ENCODE results near the gene PTPN14. TPM values are rescaled to one million over a fixed set of nuclear protein-coding genes. Genes with fewer than 3 reads are reported as not detected.
A peak's percentile ranks its signal among the peaks of the same experiment; 100 is the strongest.

The PTPN14 gene
- total RNA-seq, 5 donors from 2014 or later (not counting 1 experiment from before 2014, with no cell fraction given): 0.02 to 0.36 (median 0.29) TPM

DNA sequence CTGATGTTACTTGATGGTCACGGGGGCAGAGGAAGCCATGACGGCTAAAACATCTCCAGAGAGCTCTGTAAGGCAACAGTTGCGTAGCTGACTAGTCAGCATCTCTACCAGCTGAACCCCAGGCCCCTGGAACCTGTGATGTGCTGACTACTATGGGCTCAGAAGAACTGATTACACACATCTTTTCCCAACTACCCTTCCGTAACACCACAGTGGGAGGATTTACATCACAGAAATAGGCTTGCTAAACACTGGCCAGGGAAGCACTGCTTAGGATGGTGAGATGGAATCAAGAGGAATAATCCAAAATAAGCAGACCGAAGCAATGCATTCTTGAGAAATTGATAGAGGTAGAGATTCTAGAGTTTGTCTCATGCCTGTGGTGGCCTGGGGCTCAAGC is 148.0 kb downstream of the PTPN14 start:
- CTCF ChIA-PET: no interaction called here
- H3K4me3 Mint-ChIP-seq: no peak overlapping the region
- H3K9me3 Mint-ChIP-seq: no peaks in the 10 kb centered on the region
- POLR2A ChIA-PET: no interaction called here
- H3K27me3 Mint-ChIP-seq: peaks cover 0 to 5% of the 10 kb centered on the region in 2 donors
- no peaks in the 10 kb centered on the region for H3K36me3 Mint-ChIP-seq
- no peaks in the 10 kb centered on the region for H3K36me3 ChIP-seq (ENCODE audit: control insufficient read depth in 2 of 2, extremely low read depth in 1 of 2, insufficient read depth in 1 of 2, low read length in 1 of 2)
- peaks cover 0 to 11% (median 3%) of the 10 kb centered on the region in 3 donors for H3K4me1 Mint-ChIP-seq
- DNase-seq: no peak
- 51% methylated on average over 4 of the region's 5 CpGs for WGBS (ENCODE audit: insufficient coverage)
- no peaks in the 10 kb centered on the region for H3K4me1 ChIP-seq (ENCODE audit: control insufficient read depth in 1 of 2, extremely low read depth in 1 of 2, insufficient read depth in 2 of 2, low read length in 2 of 2)
- no peak for ATAC-seq (replicated peaks in 1 of 4)
- H3K4me3 ChIP-seq (ENCODE audit: control insufficient read depth in 1 of 2, extremely low read depth in 1 of 2, low read length in 1 of 2): no peak overlapping the region
- no peaks in the 10 kb centered on the region for H3K27me3 ChIP-seq (replicated peaks in 1 of 2; ENCODE audit: control insufficient read depth in 2 of 2, extremely low read depth in 1 of 2, insufficient read depth in 2 of 2, low read length in 1 of 2)
- no peaks in the 10 kb centered on the region for H3K9me3 ChIP-seq
- H3K27ac Mint-ChIP-seq: no peak overlapping the region
- no peak overlapping the region for H3K27ac ChIP-seq (ENCODE audit: low read length)

GRCh38 chr1:214402613-214403083 is 148.8 kb downstream of the PTPN14 start:
- H3K4me1 ChIP-seq (ENCODE audit: control insufficient read depth in 1 of 2, extremely low read depth in 1 of 2, insufficient read depth in 2 of 2, low read length in 2 of 2): no peaks in the 10 kb centered on the region
- H3K4me1 Mint-ChIP-seq: peaks cover 0 to 15% (median 3%) of the 10 kb centered on the region in 3 donors

GRCh38 chr1:214401666-214402065 is 149.7 kb downstream of the PTPN14 start:
- Histone ChIP-seq H3K27ac (ENCODE audit: low read length) (no peak overlapping the region), H3K36me3 (ENCODE audit: control insufficient read depth in 2 of 2, extremely low read depth in 1 of 2, insufficient read depth in 1 of 2, low read length in 1 of 2) (no peaks in the 10 kb centered on the region), H3K4me1 (ENCODE audit: control insufficient read depth in 1 of 2, extremely low read depth in 1 of 2, insufficient read depth in 2 of 2, low read length in 2 of 2) (no peaks in the 10 kb centered on the region), H3K9me3 (no peaks in the 10 kb centered on the region), H3K27me3 (replicated peaks in 1 of 2; ENCODE audit: control insufficient read depth in 2 of 2, extremely low read depth in 1 of 2, insufficient read depth in 2 of 2, low read length in 1 of 2) (no peaks in the 10 kb centered on the region), H3K4me3 (ENCODE audit: control insufficient read depth in 1 of 2, extremely low read depth in 1 of 2, low read length in 1 of 2) (no peak overlapping the region)
- no peak for DNase-seq
- CTCF ChIA-PET: no interaction called here
- H3K9me3 Mint-ChIP-seq: no peaks in the 10 kb centered on the region
- no peak overlapping the region for H3K27ac Mint-ChIP-seq
- POLR2A ChIA-PET: no interaction called here
- no peak for ATAC-seq (replicated peaks in 1 of 4)
- WGBS (ENCODE audit: insufficient coverage): no CpG with 5 or more reads among the region's 3 CpGs
- no peaks in the 10 kb centered on the region for H3K36me3 Mint-ChIP-seq
- peaks cover 0 to 5% of the 10 kb centered on the region in 2 donors for H3K27me3 Mint-ChIP-seq
- H3K4me3 Mint-ChIP-seq: no peak overlapping the region
- H3K4me1 Mint-ChIP-seq: peaks cover 5 to 23% (median 8%) of the 10 kb centered on the region in 3 donors

More at GRCh38 chr1:214402613-214403083, 148.8 kb downstream of the PTPN14 start:
- 82% methylated on average over 3 of the region's 3 CpGs for WGBS (ENCODE audit: insufficient coverage)
- Mint-ChIP-seq H3K9me3 (no peaks in the 10 kb centered on the region), H3K27me3 (peaks cover 0 to 5% of the 10 kb centered on the region in 2 donors), H3K36me3 (no peaks in the 10 kb centered on the region), H3K4me3 (no peak overlapping the region), H3K27ac (no peak overlapping the region)
- Histone ChIP-seq H3K36me3 (ENCODE audit: control insufficient read depth in 2 of 2, extremely low read depth in 1 of 2, insufficient read depth in 1 of 2, low read length in 1 of 2) (no peaks in the 10 kb centered on the region), H3K9me3 (no peaks in the 10 kb centered on the region), H3K27ac (ENCODE audit: low read length) (no peak overlapping the region), H3K4me3 (ENCODE audit: control insufficient read depth in 1 of 2, extremely low read depth in 1 of 2, low read length in 1 of 2) (no peak overlapping the region), H3K27me3 (replicated peaks in 1 of 2; ENCODE audit: control insufficient read depth in 2 of 2, extremely low read depth in 1 of 2, insufficient read depth in 2 of 2, low read length in 1 of 2) (no peaks in the 10 kb centered on the region)
- DNase-seq: no peak
- no peak for ATAC-seq (replicated peaks in 1 of 4)
- POLR2A ChIA-PET: interaction anchor here in 1 of 2 donors (0.6 kb wide), 1 partner anchor 1078 kb away, joined by 8 read pairs; no protein-coding TSS in a partner anchor
- CTCF ChIA-PET: interaction anchor here in 1 of 2 donors (0.7 kb wide), 1 partner anchor 1068 kb away, joined by 3 read pairs; no protein-coding TSS in a partner anchor

DNA sequence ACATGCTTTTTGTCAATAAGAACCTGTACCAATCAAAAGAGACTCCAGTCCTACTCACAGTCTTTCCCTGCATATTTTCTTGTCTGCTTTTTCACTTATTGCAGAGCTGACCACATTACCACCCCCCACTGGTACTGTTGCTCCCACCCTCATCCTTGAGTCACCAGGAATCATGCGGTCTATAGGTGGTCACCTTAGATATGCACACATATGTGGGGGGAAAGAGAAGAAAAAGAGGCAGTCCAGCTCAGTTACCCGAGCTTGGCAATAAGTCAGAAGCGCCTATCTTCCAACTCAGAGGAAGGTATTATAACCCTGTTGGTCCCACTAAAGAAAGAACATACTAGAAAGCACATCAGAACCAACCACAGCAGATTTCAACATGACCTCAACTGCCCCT is 151.3 kb downstream of the PTPN14 start:
- no peak overlapping the region for H3K27ac Mint-ChIP-seq
- ChIA-PET POLR2A (no interaction called here), CTCF (no interaction called here)
- H3K4me1 ChIP-seq (ENCODE audit: control insufficient read depth in 1 of 2, extremely low read depth in 1 of 2, insufficient read depth in 2 of 2, low read length in 2 of 2): no peaks in the 10 kb centered on the region
- no peak for ATAC-seq (replicated peaks in 1 of 4)
- no peak overlapping the region for H3K27ac ChIP-seq (ENCODE audit: low read length)
- H3K4me3 Mint-ChIP-seq: no peak overlapping the region
- H3K4me3 ChIP-seq (ENCODE audit: control insufficient read depth in 1 of 2, extremely low read depth in 1 of 2, low read length in 1 of 2): no peak overlapping the region
- no peaks in the 10 kb centered on the region for H3K9me3 ChIP-seq
- H3K4me1 Mint-ChIP-seq: peaks cover 9 to 33% (median 11%) of the 10 kb centered on the region in 3 donors
- H3K27me3 ChIP-seq (replicated peaks in 1 of 2; ENCODE audit: control insufficient read depth in 2 of 2, extremely low read depth in 1 of 2, insufficient read depth in 2 of 2, low read length in 1 of 2): no peaks in the 10 kb centered on the region
- no peaks in the 10 kb centered on the region for H3K36me3 ChIP-seq (ENCODE audit: control insufficient read depth in 2 of 2, extremely low read depth in 1 of 2, insufficient read depth in 1 of 2, low read length in 1 of 2)
- peaks cover 0 to 4% of the 10 kb centered on the region in 2 donors for H3K27me3 Mint-ChIP-seq
- WGBS (ENCODE audit: insufficient coverage): 80% methylated on average over 2 of the region's 3 CpGs
- H3K36me3 Mint-ChIP-seq: no peaks in the 10 kb centered on the region
- DNase-seq: no peak
- no peaks in the 10 kb centered on the region for H3K9me3 Mint-ChIP-seq

GRCh38 chr1:214398490-214398889 is 152.9 kb downstream of the PTPN14 start:
- ChIA-PET CTCF (no interaction called here), POLR2A (interaction anchor here in 1 of 2 donors (0.6 kb wide), 1 partner anchor 52 kb away, joined by 5 read pairs; no protein-coding TSS in a partner anchor)
- Mint-ChIP-seq H3K27me3 (no peaks in the 10 kb centered on the region), H3K27ac (no peak overlapping the region), H3K4me3 (no peak overlapping the region), H3K9me3 (no peaks in the 10 kb centered on the region), H3K36me3 (no peaks in the 10 kb centered on the region), H3K4me1 (peaks cover 9 to 33% (median 11%) of the 10 kb centered on the region in 3 donors)
- no peaks in the 10 kb centered on the region for H3K9me3 ChIP-seq
- DNase-seq (no peak), ATAC-seq (replicated peaks in 1 of 4) (no peak)
- no peaks in the 10 kb centered on the region for H3K4me1 ChIP-seq (ENCODE audit: control insufficient read depth in 1 of 2, extremely low read depth in 1 of 2, insufficient read depth in 2 of 2, low read length in 2 of 2)
- no peak overlapping the region for H3K27ac ChIP-seq (ENCODE audit: low read length)
- H3K27me3 ChIP-seq (replicated peaks in 1 of 2; ENCODE audit: control insufficient read depth in 2 of 2, extremely low read depth in 1 of 2, insufficient read depth in 2 of 2, low read length in 1 of 2): no peaks in the 10 kb centered on the region
- H3K36me3 ChIP-seq (ENCODE audit: control insufficient read depth in 2 of 2, extremely low read depth in 1 of 2, insufficient read depth in 1 of 2, low read length in 1 of 2): no peaks in the 10 kb centered on the region
- H3K4me3 ChIP-seq (ENCODE audit: control insufficient read depth in 1 of 2, extremely low read depth in 1 of 2, low read length in 1 of 2): no peak overlapping the region
- WGBS (ENCODE audit: insufficient coverage): no CpG with 5 or more reads among the region's 6 CpGs

- H3K4me3 ChIP-seq (ENCODE audit: control insufficient read depth in 1 of 2, extremely low read depth in 1 of 2, low read length in 1 of 2): no peak overlapping the region
- ChIA-PET POLR2A (no interaction called here), CTCF (no interaction called here)
- Mint-ChIP-seq H3K27ac (no peak overlapping the region), H3K4me1 (peaks cover 9 to 33% (median 11%) of the 10 kb centered on the region in 3 donors), H3K27me3 (no peaks in the 10 kb centered on the region), H3K9me3 (no peaks in the 10 kb centered on the region), H3K36me3 (no peaks in the 10 kb centered on the region), H3K4me3 (no peak overlapping the region)
- ATAC-seq (replicated peaks in 1 of 4) (no peak), DNase-seq (no peak)
- no peaks in the 10 kb centered on the region for H3K27me3 ChIP-seq (replicated peaks in 1 of 2; ENCODE audit: control insufficient read depth in 2 of 2, extremely low read depth in 1 of 2, insufficient read depth in 2 of 2, low read length in 1 of 2)
- no peaks in the 10 kb centered on the region for H3K4me1 ChIP-seq (ENCODE audit: control insufficient read depth in 1 of 2, extremely low read depth in 1 of 2, insufficient read depth in 2 of 2, low read length in 2 of 2)
- H3K27ac ChIP-seq (ENCODE audit: low read length): no peak overlapping the region
- H3K9me3 ChIP-seq: no peaks in the 10 kb centered on the region
- H3K36me3 ChIP-seq (ENCODE audit: control insufficient read depth in 2 of 2, extremely low read depth in 1 of 2, insufficient read depth in 1 of 2, low read length in 1 of 2): no peaks in the 10 kb centered on the region
- no CpG with 5 or more reads among the region's 2 CpGs for WGBS (ENCODE audit: insufficient coverage)
These were observed 153.9 kb downstream of the PTPN14 start for GRCh38 chr1:214397497-214397896.

DNA sequence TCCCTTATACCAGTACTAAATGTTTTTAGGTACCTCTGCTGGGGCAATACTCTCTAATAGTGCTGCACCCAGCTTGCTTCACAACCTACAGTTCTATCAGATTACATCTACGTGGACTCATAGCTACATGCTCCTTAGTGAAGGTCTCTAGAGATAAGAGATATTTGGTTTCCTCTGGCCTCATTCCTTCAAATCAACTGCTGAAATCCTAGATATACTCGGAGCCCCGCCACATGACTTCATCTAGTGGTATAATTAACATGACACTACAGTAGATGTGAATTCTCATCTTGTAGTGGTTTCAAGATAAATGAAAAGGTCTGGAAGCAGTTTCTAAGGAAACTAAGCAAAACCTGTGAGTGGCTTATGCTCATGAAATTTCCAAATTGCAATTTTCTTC is 155.1 kb downstream of the PTPN14 start:
- H3K4me3 Mint-ChIP-seq: peak overlapping the region in 1 of 3 donors; percentile 24
- no peaks in the 10 kb centered on the region for H3K4me1 ChIP-seq (ENCODE audit: control insufficient read depth in 1 of 2, extremely low read depth in 1 of 2, insufficient read depth in 2 of 2, low read length in 2 of 2)
- no peak overlapping the region for H3K27ac ChIP-seq (ENCODE audit: low read length)
- no peaks in the 10 kb centered on the region for H3K27me3 Mint-ChIP-seq
- ChIA-PET CTCF (no interaction called here), POLR2A (no interaction called here)
- H3K27ac Mint-ChIP-seq: no peak overlapping the region
- no peaks in the 10 kb centered on the region for H3K27me3 ChIP-seq (replicated peaks in 1 of 2; ENCODE audit: control insufficient read depth in 2 of 2, extremely low read depth in 1 of 2, insufficient read depth in 2 of 2, low read length in 1 of 2)
- DNase-seq: no peak
- no peaks in the 10 kb centered on the region for H3K9me3 ChIP-seq
- no CpG with 5 or more reads among the region's 3 CpGs for WGBS (ENCODE audit: insufficient coverage)
- H3K9me3 Mint-ChIP-seq: no peaks in the 10 kb centered on the region
- H3K4me1 Mint-ChIP-seq: peaks cover 9 to 33% (median 11%) of the 10 kb centered on the region in 3 donors
- H3K4me3 ChIP-seq (ENCODE audit: control insufficient read depth in 1 of 2, extremely low read depth in 1 of 2, low read length in 1 of 2): no peak overlapping the region
- no peaks in the 10 kb centered on the region for H3K36me3 Mint-ChIP-seq
- no peak for ATAC-seq (replicated peaks in 1 of 4)
- no peaks in the 10 kb centered on the region for H3K36me3 ChIP-seq (ENCODE audit: control insufficient read depth in 2 of 2, extremely low read depth in 1 of 2, insufficient read depth in 1 of 2, low read length in 1 of 2)
